K562 (cell line): Measurements from ENCODE around the gene MAPK4. TPM values are rescaled to one million over a fixed set of nuclear protein-coding genes. Genes with fewer than 3 reads are reported as not detected.

Experiments
- ATAC-seq: fragments of 200-7000 bp; cut with Tn5 transposase; 3 replicates; pipeline ENCODE4 v1.9.1; 2020; ENCODE audit warnings: moderate library complexity
- BruUV-seq: library from RNA; stranded (reverse); fragments of 400-500 nt; replicated peaks from 2 replicates; lab custom pipeline; 2021; lab: Mats Ljungman, UMichigan
- CTCF ChIA-PET: fragments of 300-600 bp; formaldehyde crosslinking; extraction: SDS; loops from one replicate; lab custom pipeline; 2021; ENCODE audit warnings: low intra/inter-chr PET ratio; lab: Yijun Ruan, JAX
- POLR2A ChIA-PET: fragments of 300-600, 350-650 bp; sonication (Branson Sonifier 250); formaldehyde crosslinking; extraction: SDS; loops from one replicate; lab custom pipeline; 2021; ENCODE audit warnings: antibody characterized with exemption, inconsistent platforms; lab: Yijun Ruan, JAX
- DNase-seq, 4 experiments: peaks; one replicate each; pipeline versions ENCODE4 v3.0.0 to v3.0.0-alpha.2; 2011 to 2018; ENCODE audit warnings: low spot score in 3 of 4, mixed read lengths in 3 of 4; ENCODE audit errors: extremely low read depth in 1 of 4
- FAIRE-seq: peaks from 2 replicates; lab custom pipeline; 2011; peaks lifted over from hg19 to GRCh38; lab: Jason Lieb, UNC
- H2AFZ ChIP-seq: 2 replicates; pipeline ENCODE4 v1.6.0; 2011; ENCODE audit warnings: low read depth, low read length, control low read depth, inconsistent platforms
- H3K27ac ChIP-seq: fragments of 200-600 bp; 3 replicates; pipeline ENCODE4 v1.8.0; 2011; ENCODE audit warnings: low read depth, mild to moderate bottlenecking, control low read depth, inconsistent platforms, low read length, moderate library complexity, mixed read lengths; ENCODE audit errors: extremely low read depth
- H3K27me3 ChIP-seq, 2 experiments: fragments of 300-600 bp in 1 of 2; 2 replicates in 1 of 2; 3 replicates in 1 of 2; pipeline versions ENCODE4 v1.6.0 to v1.8.0; 2011; ENCODE audit warnings: inconsistent platforms in 2 of 2, low read length in 2 of 2, mild to moderate bottlenecking in 1 of 2, mixed read lengths in 1 of 2, moderate library complexity in 1 of 2; ENCODE audit not compliant: control insufficient read depth in 2 of 2, insufficient read depth in 2 of 2
- H3K36me3 ChIP-seq: fragments of 300-600 bp; 3 replicates; pipeline ENCODE4 v1.8.0; 2011; ENCODE audit warnings: mild to moderate bottlenecking, low read length, inconsistent platforms; ENCODE audit not compliant: control insufficient read depth, insufficient read depth
- H3K4me1 ChIP-seq, 2 experiments: fragments of 200-600 bp in 1 of 2; replicated peaks in 1 of 2; 2 replicates in 1 of 2; 3 replicates in 1 of 2; pipeline versions ENCODE4 v1.5.1 to v1.8.0; 2011; ENCODE audit warnings: inconsistent platforms in 2 of 2, low read length in 2 of 2, mild to moderate bottlenecking in 1 of 2, mixed read lengths in 1 of 2, moderate library complexity in 1 of 2; ENCODE audit not compliant: control insufficient read depth in 2 of 2, insufficient read depth in 2 of 2
- H3K4me2 ChIP-seq: 2 replicates; pipeline ENCODE4 v1.6.1; 2011; ENCODE audit warnings: low read length, control low read depth, inconsistent platforms, mixed read lengths; ENCODE audit not compliant: insufficient read depth
- H3K4me3 ChIP-seq: fragments of 200-600 bp; sonication (generic), shearing (Covaris generic); 2 replicates; pipeline ENCODE4 v1.5.1; 2016; ENCODE audit warnings: control low read depth, inconsistent platforms
- H3K79me2 ChIP-seq: fragments of 200-600 bp; 3 replicates; pipeline ENCODE4 v1.8.0; 2011; ENCODE audit warnings: low read length, inconsistent platforms; ENCODE audit not compliant: control insufficient read depth, insufficient read depth
- H3K9ac ChIP-seq, 2 experiments: 2 replicates each; pipeline versions ENCODE4 v1.6.0 to v1.6.1; 2011; ENCODE audit warnings: low read depth in 2 of 2, low read length in 2 of 2, control low read depth in 1 of 2, inconsistent platforms in 1 of 2, mild to moderate bottlenecking in 1 of 2, mixed read lengths in 1 of 2; ENCODE audit not compliant: insufficient read depth in 1 of 2
- H3K9me1 ChIP-seq: one replicate; pipeline ENCODE4 v1.6.0; 2011; ENCODE audit warnings: inconsistent platforms, mild to moderate bottlenecking, low read length, moderate library complexity; ENCODE audit not compliant: control insufficient read depth, insufficient read depth
- H3K9me3 ChIP-seq: replicated peaks from 2 replicates; pipeline ENCODE4 v1.5.1; 2011; ENCODE audit warnings: low read depth, low read length, inconsistent platforms; ENCODE audit not compliant: control insufficient read depth, insufficient read depth
- H4K20me1 ChIP-seq: replicated peaks from 2 replicates; pipeline ENCODE4 v1.6.1; 2011; ENCODE audit warnings: low read length, inconsistent platforms, mixed read lengths; ENCODE audit not compliant: control insufficient read depth, insufficient read depth
- ARHGAP35 ChIP-seq: fragments of 450-650 bp; IDR thresholded peaks from 2 replicates; pipeline ENCODE4 v1.6.1; 2018; ENCODE audit not compliant: partially characterized antibody
- ATF6 ChIP-seq: sonication (generic); formaldehyde crosslinking; IDR thresholded peaks from 2 replicates; pipeline ENCODE4 v1.4.0; 2020; ENCODE audit warnings: mild to moderate bottlenecking, missing genetic modification reagents
- CSDE1 ChIP-seq, 2 experiments: fragments of 450-650 bp; IDR thresholded peaks; 2 replicates each; pipeline ENCODE4 v1.6.1; 2016; ENCODE audit warnings: mild to moderate bottlenecking in 1 of 2
- E2F6 ChIP-seq, 2 experiments: IDR thresholded peaks; 2 replicates each; pipeline ENCODE4 v1.6.1; 2011; ENCODE audit warnings: borderline replicate concordance in 1 of 2, control low read depth in 1 of 2, low read depth in 1 of 2, low read length in 1 of 2, mild to moderate bottlenecking in 1 of 2, mixed read lengths in 1 of 2, moderate library complexity in 1 of 2; ENCODE audit not compliant: insufficient read depth in 1 of 2, insufficient read length in 1 of 2, poor library complexity in 1 of 2, severe bottlenecking in 1 of 2; ENCODE audit errors: extremely low read depth in 1 of 2
- EHMT2 ChIP-seq: fragments of 450-650 bp; IDR thresholded peaks from 2 replicates; pipeline ENCODE4 v1.6.1; 2018; ENCODE audit warnings: antibody characterized with exemption
- ERF ChIP-seq: fragments of 450-650 bp; formaldehyde crosslinking; IDR thresholded peaks from 2 replicates; pipeline ENCODE4 v1.4.0; 2020; ENCODE audit warnings: mild to moderate bottlenecking, mixed read lengths
- GATAD2B ChIP-seq: fragments of 450-650 bp; IDR thresholded peaks from 2 replicates; pipeline ENCODE4 v1.6.1; 2017; ENCODE audit warnings: mild to moderate bottlenecking, borderline replicate concordance
- TAL1 ChIP-seq: fragments of 450-650 bp; IDR thresholded peaks from 2 replicates; pipeline ENCODE4 v1.6.1; 2016; ENCODE audit warnings: mild to moderate bottlenecking
- ZBTB8A ChIP-seq: fragments of 450-650 bp; IDR thresholded peaks from 2 replicates; pipeline ENCODE4 v1.6.1; 2018; ENCODE audit warnings: mild to moderate bottlenecking, moderate library complexity; ENCODE audit not compliant: partially characterized antibody
- ZNF644 ChIP-seq: fragments of 200-800 bp; sonication (Bioruptor generic); IDR thresholded peaks from 2 replicates; pipeline ENCODE4 v1.6.1; 2016; ENCODE audit warnings: low read depth, missing genetic modification characterization, missing compliant biosample characterization
- WGBS: fragments of 100-300 bp; shearing (Covaris generic); methylation state at CpG from one replicate; pipeline ENCODE4 v1.1.6; 2016; ENCODE audit warnings: low coverage, mixed read lengths; ENCODE audit not compliant: insufficient coverage; ENCODE audit errors: missing lambda C conversion rate; 5-methylcytosine and 5-hydroxymethylcytosine counted together
- in situ Hi-C: fragments of 300-500 bp; cut with MboI; formaldehyde crosslinking; loops from 4 replicates; pipeline ENCODE4 v1.15.0; 2018; ENCODE audit warnings: inconsistent platforms, mixed read lengths
- intact Hi-C: fragments of 100-400 bp; cut with micrococcal nuclease; formaldehyde crosslinking; loops from 2 replicates; pipeline ENCODE4 v1.14.2; 2022
- polyA plus RNA-seq, 8 experiments: library from polyadenylated mRNA; depleted of rRNA in 4 of 8; stranded (reverse) in 5 of 8; unstranded in 3 of 8; fragments of >200 nt; fragmentation: Nextera tagmentation in 2 of 8; fragmentation: Illumina TruSeq in 1 of 8; extraction: Ambion mirVana in 2 of 8; extraction: Trizol in 1 of 8; gene quantifications; 2 replicates each; pipeline versions ENCODE4 v1.2.1 to v1.2.3, GENCODE V29; 2011 to 2014; ENCODE audit warnings: inconsistent platforms in 1 of 8, missing spikeins in 1 of 8
- total RNA-seq, 7 experiments: library from RNA; depleted of rRNA in 6 of 7; stranded (reverse); fragments of >200 nt in 6 of 7; fragmentation: Illumina TruSeq in 2 of 7; extraction: Trizol in 2 of 7; gene quantifications; 2 replicates each; pipeline versions ENCODE4 v1.2.1 to v1.2.3, GENCODE V29; 2011 to 2021; ENCODE audit warnings: low replicate concordance in 1 of 7
- TF ChIP-seq, protein P1 (sequence below): sonication (generic); formaldehyde crosslinking; IDR thresholded peaks from 2 replicates; pipeline ENCODE4 v1.8.0; 2022; ENCODE audit warnings: mild to moderate bottlenecking, missing genetic modification reagents

Gene MAPK4
- total and polyA plus RNA-seq, 9 of the 15 experiments (the other 6 are each of a cell fraction or from before 2014, with no cell fraction given): not detected

- Histone ChIP-seq H3K79me2 (no peaks in the 10 kb centered on the region), H3K4me2 (no peak overlapping the region), H3K36me3 (no peaks in the 10 kb centered on the region), H3K9ac (no peak overlapping the region), H2AFZ (no peak overlapping the region), H3K4me1 (no peaks in the 10 kb centered on the region), H3K9me3 (no peaks in the 10 kb centered on the region), H3K9me1 (no peaks in the 10 kb centered on the region), H3K4me3 (no peak overlapping the region), H4K20me1 (0 out of 2 replicates have a peak, but pooled peaks cover 3% of the 10 kb centered on the region), H3K27me3 (peaks cover 0 to 8% of the 10 kb centered on the region in 2 experiments; a peak in 4 of 5 replicates), H3K27ac (no peak overlapping the region)
- FAIRE-seq (no peak), DNase-seq (no peak), ATAC-seq (no peak)
- POLR2A ChIA-PET: no interaction called here
- no TSS peak for BruUV-seq
- 5% methylated on average over 6 of the region's 8 CpGs for WGBS
- intact Hi-C loops: no loop called here
- TF ChIP-seq E2F6 (IDR thresholded peaks at IDR 0.05; ENCODE audit: borderline replicate concordance in 1 of 2, extremely low read depth in 1 of 2, insufficient read depth in 1 of 2, insufficient read length in 1 of 2, low read depth in 1 of 2, low read length in 1 of 2, poor library complexity in 1 of 2, severe bottlenecking in 1 of 2) (no peak), GATAD2B (no peak)
- in situ Hi-C loops: no loop called here
- CTCF ChIA-PET: no interaction called here
These were observed 71.0 kb downstream of the MAPK4 start for GRCh38 chr18:50630895-50631294.

DNA sequence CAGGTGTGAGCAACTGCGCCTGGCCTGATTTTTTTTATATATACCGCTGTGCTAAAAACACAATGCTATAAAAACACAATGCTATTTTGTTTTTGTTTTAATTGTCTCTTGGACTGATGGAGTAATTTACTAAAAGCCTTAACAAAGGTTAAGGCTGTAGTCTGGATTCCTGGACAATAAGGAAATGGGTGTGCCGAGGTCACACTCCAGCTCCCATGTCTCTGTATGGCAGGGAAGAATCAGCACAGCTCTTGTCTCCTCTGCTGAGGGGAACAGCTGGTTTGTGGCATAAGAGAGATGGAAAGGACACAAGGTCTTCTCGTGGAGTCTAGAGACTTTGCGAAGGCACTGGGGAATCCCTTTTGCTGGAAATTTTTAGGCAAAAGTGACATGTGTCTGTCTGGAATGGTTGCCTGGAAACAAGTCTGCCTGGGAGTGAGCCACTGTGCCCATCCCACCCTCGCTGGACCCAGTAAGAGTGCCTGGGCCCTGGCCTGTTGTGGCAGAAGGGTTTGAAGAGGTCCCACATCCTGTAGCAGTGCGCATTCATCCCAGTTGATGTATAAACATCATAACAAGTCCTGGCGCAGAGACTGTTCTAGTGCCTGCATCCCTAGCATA lies 73.1 kb downstream of the MAPK4 start:
- no peaks in the 10 kb centered on the region for H3K36me3 ChIP-seq
- no peak overlapping the region for H3K27ac ChIP-seq
- H3K4me1 ChIP-seq: no peaks in the 10 kb centered on the region
- ChIA-PET CTCF (no interaction called here), POLR2A (no interaction called here)
- peaks cover 0 to 8% of the 10 kb centered on the region in 2 experiments; a peak in 4 of 5 replicates for H3K27me3 ChIP-seq
- 0% methylated on average over 8 of the region's 8 CpGs for WGBS
- H3K4me2 ChIP-seq: no peak overlapping the region
- no peaks in the 10 kb centered on the region for H3K9me1 ChIP-seq
- no peak overlapping the region for H2AFZ ChIP-seq
- intact Hi-C loops (no loop called here), in situ Hi-C loops (no loop called here)
- no peak for FAIRE-seq
- no peak overlapping the region for H3K9ac ChIP-seq
- ATAC-seq: no peak
- no TSS peak for BruUV-seq
- H4K20me1 ChIP-seq: 0 out of 2 replicates have a peak, but pooled peaks cover 3% of the 10 kb centered on the region
- H3K4me3 ChIP-seq: no peak overlapping the region
- no peaks in the 10 kb centered on the region for H3K9me3 ChIP-seq
- DNase-seq: no peak
- H3K79me2 ChIP-seq: no peaks in the 10 kb centered on the region
- TF ChIP-seq EHMT2: no peak
- no peak for TF ChIP-seq ARHGAP35
- TF ChIP-seq ZBTB8A: no peak
- TF ChIP-seq, protein P1, sequence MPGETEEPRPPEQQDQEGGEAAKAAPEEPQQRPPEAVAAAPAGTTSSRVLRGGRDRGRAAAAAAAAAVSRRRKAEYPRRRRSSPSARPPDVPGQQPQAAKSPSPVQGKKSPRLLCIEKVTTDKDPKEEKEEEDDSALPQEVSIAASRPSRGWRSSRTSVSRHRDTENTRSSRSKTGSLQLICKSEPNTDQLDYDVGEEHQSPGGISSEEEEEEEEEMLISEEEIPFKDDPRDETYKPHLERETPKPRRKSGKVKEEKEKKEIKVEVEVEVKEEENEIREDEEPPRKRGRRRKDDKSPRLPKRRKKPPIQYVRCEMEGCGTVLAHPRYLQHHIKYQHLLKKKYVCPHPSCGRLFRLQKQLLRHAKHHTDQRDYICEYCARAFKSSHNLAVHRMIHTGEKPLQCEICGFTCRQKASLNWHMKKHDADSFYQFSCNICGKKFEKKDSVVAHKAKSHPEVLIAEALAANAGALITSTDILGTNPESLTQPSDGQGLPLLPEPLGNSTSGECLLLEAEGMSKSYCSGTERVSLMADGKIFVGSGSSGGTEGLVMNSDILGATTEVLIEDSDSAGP: no peak
- TF ChIP-seq TAL1: no peak
- no peak for TF ChIP-seq ERF (CRISPR knock-in tag)
- no peak for TF ChIP-seq ATF6 (CRISPR knock-in tag)
- no peak for TF ChIP-seq CSDE1 (IDR thresholded peaks at IDR 0.05)
- TF ChIP-seq ZNF644 (tag): no peak
